LoVo (cell line): ENCODE measurements around the gene TMEM121.
"Not testable (repeated sequence)": the region's sequence is repeated elsewhere in the genome, so short reads cannot be mapped to it uniquely, and the experiment has no call there.

Experiments used
- DNase-seq: peaks from one replicate; pipeline ENCODE4 v3.0.0-alpha.2; 2016; ENCODE audit warnings: low spot score

The TMEM121 gene

DNA sequence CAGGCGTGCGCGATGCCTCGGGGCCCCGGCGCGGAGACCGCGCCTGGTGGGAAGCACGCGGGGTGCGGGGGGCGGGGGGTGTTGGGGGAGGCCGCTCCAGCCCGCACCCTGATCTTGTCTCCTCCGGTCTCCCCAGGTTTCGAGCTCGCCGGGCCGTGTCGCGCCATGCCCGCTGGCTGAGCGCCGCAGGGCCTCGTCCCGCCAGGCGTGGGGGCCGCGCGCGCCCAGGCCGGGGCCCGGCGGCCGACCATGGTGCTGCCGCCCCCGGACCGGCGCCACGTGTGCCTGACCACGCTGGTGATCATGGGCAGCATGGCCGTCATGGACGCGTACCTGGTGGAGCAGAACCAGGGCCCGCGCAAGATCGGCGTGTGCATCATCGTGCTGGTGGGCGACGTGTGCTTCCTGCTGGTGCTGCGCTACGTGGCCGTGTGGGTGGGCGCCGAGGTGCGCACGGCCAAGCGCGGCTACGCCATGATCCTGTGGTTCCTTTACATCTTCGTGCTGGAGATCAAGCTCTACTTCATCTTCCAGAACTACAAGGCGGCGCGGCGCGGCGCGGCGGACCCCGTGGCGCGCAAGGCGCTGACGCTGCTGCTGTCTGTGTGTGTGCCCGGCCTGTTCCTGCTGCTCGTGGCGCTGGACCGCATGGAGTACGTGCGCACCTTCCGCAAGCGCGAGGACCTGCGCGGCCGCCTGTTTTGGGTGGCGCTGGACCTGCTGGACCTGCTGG lies 2.4 kb downstream of the TMEM121 start:
- DNase-seq, result no peak

DNA sequence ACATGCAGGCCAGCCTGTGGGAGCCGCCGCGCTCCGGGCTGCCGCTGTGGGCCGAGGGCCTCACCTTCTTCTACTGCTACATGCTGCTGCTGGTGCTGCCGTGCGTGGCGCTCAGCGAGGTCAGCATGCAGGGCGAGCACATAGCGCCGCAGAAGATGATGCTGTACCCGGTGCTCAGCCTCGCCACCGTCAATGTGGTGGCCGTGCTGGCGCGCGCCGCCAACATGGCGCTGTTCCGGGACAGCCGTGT lies 2.9 kb downstream of the TMEM121 start:
- DNase-seq, result no peak

DNA sequence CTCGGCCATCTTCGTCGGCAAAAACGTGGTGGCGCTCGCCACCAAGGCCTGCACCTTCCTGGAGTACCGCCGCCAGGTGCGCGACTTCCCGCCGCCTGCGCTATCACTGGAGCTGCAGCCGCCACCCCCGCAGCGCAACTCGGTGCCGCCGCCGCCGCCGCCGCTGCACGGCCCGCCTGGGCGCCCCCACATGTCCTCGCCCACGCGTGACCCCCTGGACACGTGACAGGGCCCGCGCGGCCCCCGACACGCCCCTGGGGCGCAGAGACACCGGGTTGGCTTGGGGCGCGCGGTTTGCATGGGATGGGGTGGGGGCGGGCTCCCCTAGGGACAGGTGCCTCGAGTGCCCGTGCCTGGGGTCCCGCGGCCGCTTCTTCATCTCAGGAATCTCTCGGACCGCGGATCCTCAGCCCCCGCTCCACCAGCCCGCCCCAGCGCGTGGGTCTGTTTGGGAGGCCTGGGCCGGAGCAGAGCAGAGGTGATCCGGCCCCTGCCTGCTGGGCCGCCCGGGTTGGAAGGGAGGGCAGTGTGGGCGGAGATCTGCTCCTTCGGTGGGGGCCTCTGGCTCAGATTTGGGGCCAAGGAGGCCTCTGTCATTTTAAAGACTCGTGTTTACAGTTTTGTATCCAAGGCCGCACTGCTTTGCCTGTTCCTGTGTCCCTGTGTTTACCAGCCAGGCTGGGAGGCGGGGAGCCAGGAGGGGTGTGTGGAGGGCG lies 3.3 kb downstream of the TMEM121 start:
- DNase-seq, result no peak

DNA sequence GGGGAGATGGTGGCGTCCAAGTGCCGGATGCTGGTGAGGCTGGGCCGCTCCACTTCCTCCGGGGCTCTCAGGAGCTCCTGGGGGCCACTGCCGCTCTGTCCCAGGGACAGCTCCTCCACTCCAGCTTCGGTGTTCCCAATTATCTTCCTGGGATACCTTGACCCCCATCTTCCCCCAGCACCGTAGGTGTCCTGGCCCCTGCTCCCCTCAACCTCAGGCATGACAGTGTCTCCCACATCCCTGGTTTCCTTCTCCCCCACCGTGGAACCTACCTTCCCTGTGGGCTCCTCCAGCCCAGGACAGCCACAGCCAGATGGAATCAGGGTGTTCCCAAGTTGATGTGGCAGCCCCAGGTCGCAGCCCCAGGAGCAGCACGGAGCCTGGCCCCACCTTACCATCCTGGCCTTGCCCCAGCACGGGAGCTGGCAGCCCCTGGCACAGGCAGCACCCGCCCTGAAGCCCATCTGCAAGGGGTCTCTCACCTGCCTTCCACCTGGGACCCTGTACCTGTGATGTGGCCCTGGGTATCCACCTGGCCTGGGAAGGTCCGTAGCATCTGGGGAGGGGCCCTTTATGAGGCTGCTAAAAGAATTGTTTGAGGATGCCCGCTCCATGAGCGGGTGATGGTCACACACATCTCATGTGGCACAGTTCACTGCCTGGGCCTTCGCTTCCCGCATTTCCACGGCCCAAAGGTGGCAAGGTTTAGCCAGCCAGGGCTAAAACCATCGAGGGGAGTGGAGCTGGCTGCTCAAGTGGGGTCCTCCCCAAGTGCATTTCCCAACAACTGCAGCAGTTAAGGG lies 4.1 kb downstream of the TMEM121 start:
- no peak for DNase-seq

DNA sequence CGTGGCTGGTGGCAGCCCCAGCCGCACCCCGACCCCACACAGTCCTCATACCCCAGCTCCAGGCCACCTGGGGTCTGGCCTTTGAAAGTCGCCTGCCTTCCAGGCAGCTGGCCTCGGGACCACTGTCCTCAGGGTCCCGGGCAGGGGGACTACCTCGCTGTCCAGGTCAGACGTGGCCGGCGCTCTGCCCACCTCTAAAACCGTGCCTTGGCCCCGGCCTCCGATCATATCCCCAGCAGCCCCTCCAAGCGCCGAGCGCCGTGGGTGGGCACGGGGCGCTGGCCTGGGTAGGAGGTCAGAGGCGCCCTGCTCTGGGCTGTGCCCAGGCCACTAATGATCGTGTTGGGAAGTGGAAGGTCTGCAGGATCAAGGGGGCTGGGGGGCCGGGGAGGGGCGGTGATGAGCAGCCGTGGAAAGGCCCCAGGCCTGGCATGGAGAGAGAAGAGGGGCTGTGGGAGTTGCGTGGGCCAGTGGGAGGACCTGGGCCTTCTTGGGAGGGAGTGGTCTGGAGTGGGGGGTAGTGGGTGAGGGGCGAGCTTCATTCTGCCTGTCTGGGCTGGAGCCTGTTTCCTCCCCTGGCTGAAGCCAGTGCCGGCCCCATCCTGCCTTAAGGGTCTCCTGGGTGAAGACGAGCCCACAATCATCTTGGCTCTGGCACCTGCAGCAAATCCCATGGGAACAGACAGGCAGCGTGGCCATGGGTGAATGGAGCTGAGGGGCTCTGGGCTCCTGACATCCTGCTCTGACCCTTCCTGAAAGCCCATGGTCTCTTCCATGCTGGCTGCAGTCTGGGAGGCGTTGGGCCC lies 4.9 kb downstream of the TMEM121 start:
- no peak for DNase-seq

DNA sequence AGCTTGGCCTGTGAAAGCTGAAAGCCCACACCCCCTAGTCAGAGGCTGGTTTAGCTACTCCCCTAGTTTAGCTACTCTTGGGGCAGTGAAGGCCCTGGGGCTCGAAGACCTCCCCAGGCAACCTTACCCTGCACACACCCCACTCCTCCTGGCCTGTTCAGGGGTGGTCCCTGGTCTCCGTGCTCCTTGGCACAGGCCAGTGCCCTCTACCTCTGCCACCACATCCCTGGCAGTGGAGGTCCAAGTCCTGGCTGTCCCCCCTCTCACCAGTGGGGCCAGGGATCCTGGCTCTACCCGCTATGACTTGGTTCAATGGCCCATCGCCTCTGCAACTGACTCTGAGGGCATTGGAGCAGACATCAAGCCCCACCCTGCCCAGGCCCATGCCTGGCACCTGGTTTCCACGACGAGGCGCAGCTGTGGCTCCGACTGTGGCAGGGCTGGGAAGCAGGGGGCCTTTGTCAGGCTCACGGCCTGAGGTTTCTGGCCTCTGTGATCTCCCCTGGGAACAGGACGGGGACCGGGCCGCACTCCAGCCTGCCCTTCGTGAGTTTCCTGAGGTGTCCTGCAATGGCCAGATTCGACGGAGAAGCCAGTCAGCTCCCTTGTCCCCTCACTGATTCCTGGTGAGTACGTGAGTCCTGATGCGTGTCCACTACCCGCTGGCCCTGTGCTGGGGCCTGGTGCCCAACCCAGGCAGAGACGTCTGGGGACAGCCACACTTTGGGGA lies 5.7 kb downstream of the TMEM121 start:
- DNase-seq, result no peak

DNA sequence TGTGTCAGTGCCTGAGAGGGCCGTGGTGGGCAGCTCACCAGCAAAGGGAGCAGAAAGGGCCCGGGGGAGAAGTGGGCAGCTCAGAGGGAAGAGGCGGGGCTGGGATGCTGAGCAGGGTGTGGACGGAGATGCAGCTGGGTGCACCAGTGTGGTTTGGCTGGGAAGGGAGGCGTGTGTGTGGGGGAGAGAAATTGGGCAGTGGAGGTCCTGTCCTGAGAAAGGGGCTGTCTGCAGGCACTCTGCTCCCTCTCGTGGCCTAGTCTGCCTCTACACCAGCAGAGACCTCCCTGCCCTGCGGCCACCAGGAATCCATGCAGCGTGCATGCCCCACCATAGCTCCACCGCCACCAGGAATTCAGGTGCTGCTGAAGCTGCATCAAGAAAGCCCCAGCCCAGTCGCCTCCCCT lies 6.4 kb downstream of the TMEM121 start:
- peak; percentile 14 for DNase-seq

DNA sequence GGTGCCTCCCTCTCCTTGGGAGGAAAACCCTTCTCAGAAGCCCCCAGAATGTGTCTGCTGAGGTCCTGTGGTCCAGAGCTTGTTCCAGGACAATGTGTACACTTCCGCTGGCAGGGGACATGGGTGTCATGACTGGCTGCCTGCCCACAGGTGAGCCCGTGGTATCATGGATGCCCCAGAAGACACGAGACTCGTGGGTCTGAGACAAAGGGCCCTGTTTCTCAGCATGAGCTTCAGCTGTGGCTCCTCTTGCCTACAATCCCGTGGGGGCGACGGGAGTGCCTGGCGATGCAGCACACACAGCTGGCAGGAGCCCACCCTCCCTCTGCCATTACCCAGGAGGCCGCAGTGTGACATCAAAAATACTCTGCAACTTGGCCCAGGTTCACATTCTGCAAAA lies 7.0 kb downstream of the TMEM121 start:
- no peak for DNase-seq

DNA sequence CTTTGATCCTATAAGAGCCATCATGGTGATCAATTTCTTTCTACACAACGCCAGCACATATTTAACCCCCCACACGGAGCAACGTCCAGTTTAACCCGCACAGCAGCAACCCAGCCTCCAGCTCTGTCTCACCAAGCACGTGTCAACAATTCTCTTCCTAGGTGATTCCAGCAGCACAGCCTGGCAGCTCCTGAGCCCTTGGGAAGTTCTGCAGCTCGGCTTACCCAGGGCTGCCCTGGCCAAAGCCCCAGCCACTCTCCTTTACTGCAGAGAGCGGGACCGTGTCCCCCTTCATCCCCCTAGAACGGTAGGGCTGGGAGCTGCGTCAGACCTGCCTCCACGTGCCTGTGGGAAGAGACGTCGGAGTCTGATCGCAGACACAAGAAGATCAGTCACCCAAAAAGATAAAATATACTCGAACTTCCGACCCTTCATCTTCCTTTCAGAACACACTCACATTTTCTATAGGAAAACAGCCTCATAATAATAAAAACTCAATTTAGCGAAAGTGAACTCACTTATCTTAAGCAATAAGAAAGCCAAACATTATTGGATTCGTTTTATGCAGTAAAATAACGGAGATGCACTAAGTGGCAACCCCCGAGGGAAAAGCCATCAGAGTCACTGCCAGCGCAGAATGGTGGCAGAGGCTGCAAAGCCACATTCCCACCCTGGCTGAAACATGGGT lies 7.6 kb downstream of the TMEM121 start:
- DNase-seq, result no peak

DNA sequence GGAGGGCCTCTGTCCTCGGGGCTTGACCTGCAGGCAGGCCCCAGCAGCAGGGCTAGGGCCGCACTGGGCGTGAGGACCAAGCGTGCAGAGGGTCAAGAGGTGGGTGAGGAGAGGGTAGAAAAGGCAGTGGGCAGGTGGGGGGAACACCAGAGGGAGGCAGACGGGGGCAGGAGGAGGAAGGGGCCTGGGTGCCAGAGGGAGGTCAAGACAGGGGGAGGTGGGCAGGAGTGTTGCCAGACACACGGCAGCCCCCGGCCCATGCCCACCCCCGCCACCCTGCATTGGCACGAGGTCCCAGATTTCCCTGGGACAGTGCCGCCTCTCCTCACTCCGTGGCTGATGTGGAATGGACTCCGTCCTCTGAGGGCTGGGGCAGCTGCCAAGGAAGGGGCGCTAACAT lies 8.2 kb downstream of the TMEM121 start:
- no peak for DNase-seq

DNA sequence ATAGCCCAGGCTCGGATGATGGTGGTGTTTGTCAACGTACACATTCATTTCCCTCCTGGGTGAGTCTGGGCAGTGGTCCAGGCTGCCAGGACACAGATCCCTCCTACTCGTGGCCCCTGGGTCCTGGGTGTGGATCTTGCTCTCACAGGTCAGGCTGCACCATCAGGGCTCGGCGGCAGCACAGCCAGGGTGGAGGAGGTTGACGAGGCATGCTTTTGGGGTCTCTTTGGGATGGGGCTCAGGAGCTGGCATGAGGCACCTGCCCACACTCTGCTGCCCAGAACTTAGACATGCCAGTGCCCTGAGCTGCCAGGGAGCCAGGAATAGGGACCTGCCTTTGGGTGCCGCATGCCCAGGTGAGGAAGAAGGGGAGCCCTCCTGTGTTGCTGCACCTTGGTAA lies 9.7 kb downstream of the TMEM121 start:
- no peak for DNase-seq

DNA sequence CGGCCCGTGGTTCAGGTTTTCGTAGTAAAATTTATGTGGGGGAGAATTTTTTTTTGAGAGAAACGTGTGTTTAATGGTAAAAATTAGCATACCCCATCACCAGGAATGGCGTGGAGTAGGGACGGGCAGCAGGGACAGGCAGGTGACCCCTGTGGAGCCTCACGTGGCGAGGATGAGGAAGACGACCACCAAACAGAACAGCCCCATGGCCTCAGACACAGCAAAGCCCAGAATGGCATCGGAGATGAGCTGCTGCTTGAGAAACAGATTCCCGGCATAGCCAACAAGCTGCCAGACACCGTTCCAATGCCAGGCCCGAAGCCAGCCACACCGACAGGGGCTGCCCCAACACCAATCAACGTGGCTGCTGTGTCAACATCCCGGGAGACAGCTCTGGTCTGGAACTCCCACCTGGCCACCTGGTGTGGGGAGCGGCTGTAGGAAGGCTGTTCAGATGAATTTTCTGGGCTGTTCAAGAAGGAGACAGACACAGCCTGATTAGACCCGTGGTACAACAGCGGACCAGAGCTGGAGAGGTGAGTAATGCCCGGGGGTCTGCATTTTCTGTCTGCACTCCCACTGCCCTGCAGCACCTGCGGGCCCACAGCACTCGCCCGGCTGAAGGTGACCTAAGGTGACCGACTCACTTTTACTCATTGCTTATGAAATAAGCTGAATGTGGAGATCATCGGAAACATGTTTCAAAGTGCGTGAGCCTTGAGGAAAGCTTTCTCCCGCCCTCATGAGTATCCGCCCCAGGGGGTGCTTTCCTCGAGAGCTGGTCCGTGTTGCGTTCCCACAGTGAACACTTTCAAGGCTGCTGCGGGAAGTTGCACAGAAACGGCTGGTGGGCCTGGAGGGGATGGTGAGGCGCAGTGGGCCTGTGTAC lies 10.6 kb downstream of the TMEM121 start:
- no peak for DNase-seq

DNA sequence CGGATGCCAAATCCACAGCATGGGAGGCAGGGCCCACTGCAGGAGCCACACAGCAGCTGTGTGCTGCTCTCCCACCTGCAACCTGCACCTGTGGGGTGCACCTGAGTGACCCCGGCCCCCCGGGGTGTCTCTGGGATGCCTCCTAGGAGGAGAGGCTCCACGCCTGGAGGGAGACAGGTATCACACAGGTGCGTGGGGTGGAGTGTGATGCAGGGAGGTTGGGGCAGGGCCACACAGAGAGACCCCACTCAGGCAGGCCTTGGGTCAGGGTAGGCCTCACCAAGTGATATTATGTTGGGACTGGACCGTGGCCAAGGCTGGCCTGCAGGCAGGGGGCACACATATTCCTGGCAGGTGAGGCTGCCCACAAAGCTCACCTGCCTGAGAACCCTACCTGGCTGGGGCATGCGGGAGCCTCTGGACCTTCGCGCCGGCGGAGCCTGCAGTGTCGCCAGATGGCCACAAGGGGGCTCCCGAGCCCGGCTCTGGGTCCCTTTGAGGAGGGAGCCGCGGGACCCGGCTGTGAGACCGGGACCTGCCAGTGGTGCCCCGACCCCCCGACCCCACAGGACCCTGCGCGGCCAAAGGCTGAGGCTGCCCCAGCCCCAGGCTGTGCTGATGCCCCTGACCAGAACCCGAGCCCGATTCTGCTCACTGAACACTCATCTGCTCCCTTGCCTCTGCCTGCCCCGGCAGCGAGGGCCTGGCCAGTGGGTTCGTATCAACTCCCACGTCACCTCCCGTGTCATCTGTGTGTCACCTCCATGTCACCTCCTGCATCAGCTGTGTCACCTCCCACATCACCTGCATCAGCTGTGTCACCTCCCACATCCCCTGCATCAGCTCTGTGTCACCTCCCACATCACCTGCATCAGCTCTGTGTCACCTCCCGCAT lies 11.4 kb downstream of the TMEM121 start:
- DNase-seq, result peak; percentile 49

DNA sequence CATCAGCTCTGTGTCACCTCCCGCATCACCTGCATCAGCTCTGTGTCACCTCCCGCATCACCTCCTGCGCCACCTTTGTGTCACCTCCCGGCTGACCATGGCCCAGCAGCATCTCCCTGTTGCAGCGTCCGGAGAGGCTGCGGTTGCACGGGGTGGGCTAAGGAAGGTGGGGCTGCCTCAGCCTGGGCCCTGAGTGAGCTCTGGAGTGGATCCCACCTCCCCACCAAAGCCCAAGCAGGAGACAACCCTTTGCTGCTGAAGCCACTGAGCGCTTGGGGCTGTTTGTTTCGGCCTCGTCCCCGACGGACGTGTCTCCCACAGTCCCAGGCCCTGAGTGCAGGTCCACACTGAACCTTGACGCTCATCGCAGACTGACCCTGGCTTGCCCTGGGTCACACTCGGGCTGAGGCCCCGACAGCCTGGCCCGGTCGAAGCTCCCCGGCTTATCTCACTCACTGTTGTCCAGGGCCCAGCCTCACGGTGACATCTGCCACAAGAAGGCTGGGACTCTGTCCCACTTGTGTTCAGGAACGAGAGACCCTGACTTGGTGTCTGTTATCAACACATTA lies 12.2 kb downstream of the TMEM121 start:
- DNase-seq, result no peak

DNA sequence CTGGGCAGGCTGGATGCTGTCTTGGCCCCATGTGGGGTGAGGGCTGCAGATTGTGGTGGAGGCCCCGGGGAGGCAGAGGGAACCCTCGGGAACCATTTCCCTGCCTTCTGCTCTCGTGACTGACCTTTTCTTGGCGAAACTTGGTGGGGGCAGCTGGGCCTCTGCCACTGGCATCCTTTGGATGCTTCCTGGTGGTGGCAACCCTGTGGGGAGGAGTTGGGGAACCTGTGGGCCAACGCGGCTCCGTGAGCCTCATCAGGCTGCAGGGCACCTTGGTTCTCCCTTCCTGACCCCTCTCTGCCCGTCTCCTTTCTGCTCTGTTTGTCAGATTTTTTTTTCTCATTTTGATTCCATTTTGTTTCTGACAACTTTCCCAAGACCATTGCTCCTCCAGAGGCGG lies 14.4 kb downstream of the TMEM121 start:
- no peak for DNase-seq

DNA sequence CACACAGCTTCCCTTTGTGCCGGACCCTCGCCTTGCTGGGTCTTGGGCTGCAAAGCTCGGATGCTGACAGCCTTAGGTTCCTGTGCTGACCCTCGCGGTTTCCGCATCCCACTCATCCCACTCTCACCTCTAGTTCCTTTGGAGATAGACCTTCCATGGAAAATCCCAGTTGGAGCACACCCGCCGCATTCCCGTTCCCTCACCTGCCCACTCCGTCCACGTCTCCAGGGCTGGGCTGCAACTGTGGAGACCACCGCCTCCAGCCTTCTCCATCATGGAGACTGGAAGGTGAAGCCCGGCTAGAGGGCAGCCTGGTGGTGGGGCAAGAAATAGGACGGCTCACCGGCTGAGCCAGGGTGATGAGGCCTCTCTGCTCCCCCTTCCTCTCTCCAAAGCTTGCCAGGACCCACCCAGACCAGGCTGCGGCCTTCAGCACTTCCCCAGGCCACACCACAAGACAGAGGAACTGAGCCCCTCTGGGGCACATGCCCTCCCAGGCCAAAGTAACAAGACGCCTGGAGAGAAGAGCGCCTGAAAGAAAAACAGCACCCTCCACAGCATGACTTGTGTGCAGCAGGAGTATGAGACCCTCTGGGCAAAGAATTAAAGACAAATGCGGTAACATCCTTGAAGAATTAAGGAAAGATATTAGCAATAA lies 15.0 kb downstream of the TMEM121 start:
- no peak for DNase-seq

DNA sequence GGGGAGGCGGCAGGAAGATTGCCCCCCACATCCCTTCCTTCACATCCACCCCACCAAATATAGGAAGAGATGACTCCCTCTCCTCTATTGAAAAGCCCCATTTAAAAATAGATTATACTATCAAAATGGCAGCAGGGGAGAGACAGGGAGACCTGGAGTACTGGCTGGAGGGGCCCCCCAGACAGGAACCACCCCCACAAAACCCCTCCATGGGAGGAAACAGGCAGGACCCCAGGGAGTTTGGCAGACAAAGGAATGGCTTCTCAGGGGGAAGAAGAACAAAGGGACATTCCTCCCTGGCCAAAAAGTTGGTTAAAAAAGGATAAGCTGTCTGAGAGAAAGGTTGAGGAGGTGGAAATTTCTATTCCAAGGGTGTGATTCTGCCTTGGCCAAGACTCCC lies 19.3 kb downstream of the TMEM121 start:
- not testable (repeated sequence) for DNase-seq

DNA sequence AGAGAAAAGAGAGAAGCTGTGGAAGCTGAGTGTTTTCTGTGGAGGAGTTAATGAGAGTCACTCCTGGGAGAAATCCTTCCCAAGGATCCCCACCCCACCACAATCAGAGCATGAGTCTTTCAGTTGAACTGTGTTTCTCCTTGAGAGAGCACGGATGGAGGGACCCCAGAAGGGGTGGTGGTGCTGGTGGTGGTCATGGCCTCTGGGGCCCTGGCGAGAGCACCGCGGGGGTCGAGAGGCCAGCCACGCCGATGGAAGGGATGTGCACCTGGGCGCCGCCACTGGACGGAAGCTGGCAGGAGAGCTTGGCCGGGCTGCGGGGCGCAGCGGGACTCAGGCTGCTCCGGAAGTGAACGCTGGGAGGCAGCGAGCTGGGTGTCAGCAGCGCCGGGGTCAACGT lies 20.0 kb downstream of the TMEM121 start:
- DNase-seq, result not testable (repeated sequence)
